Fibroblast of the conjunctiva (primary cell): ENCODE results near the gene SH3BP4.

ENCODE experiments used
- DNase-seq: peaks from one replicate; pipeline ENCODE4 v3.0.0-alpha.2; 2010; ENCODE audit warnings: low read depth

SH3BP4 gene

DNA sequence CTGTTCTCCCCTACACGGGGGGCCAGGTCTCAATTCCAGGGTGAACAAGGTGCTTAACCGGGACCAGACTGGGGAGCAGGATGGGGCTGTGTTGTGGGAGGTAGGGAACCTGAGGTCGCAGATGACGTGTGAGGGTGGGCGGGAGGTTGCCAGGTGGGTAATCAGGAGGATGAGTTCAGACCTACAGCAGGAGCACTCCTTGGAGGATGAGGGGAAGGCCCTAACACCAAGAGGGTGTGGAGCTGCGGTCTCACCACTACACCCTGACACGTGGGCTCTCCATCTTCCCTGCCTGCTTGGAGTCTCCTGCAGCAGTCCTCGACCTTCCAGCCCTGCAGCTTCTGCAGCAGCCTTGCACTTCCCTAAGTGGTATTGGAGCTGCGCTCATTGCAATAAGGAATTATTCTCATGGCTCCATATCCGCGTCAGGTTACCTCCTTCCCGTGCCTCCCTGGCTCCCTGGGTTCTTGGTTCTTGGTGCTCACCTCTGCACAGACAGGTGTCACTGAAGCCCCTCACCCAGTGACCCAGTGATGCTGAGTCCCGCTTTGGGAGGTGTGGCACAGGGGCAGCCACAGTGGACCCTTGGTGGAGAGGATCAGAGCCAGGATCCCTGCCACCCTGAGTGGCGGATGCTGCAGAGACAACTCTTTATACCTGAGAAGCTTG is 15.5 kb downstream of the SH3BP4 start:
- no peak for DNase-seq

DNA sequence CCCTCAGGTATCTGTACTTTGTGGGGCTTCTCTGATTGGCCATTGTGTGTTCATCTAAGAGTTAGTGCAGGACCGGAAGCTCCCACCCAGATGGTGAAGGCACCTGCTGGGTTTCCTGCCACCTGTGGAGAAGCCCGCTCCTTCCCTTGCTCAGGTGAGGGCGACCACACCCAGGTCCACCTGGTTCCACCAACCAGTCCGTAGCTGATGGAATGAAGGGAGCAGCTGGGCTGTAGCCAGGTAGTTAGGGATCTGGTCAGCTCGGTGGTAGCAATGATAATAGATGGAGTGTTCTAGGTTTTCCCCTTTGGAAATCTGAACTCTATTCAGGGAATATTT is 16.0 kb downstream of the SH3BP4 start:
- no peak for DNase-seq

DNA sequence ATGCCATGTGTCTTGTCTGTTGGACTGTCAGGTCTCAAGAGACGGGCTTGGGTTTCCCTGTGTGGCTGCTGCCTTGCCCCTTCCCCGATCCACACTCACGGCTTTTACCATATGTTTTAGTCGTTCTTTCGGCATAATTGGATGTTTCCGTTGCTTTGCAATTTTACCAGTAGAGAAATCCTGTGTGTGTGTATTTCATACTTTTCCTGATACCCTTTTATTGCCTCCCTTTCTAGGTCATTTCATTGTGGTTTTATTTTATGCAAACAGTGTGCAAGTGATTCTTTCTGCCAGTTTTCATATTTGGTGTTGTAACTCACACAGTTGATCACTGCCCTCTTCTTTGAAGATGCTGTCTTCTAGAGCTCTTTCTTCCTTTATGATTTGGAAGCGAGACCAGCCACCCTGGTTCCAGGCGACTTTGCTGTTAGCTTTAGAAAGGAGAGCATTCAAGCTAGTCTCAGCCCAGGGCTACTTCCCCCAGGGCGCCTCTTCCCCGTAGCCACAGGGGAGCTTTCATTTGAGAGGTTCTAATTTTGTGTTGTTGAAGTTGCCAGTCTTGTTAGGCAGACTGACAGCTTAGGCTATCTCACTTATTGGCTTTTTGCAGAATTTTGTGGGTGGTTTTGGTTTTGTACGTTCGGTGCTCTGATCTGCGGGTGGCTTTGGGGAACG is 17.0 kb downstream of the SH3BP4 start:
- DNase-seq: no peak

DNA sequence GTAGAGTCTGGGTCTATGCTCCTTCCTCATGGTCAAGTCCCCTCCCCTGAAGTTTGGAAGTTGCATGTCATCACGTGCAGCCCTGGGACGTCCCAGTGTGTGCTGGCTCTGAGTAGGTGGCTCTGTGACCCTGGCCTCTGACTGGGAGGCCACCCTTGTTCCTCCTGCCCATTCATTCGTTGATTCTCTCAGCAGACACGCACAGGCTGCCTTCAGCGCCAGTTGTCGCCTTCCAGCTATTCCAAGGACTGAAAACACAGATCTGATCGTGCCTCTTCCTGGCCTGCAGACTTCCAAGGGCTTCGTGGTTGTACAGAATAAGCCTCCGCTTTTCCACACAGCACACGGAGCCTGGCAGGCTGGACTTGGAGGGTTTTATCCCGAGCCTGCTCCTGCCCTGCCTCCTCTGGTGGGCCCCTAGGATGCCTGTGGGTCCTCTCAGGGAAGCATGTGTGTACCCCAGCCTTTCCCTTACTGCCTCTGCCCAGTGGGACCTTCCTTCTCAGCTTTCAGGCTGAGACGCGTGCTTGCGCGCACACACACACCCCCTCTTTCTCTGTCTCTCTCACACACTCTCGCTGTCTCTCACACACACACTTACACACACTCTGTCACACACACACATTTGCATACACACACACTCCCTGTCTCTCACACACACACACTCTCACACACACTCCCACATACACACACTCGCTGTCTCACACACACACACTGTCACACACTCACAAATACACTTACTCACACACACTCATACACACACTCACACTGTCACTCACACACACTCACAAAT is 17.7 kb downstream of the SH3BP4 start:
- DNase-seq: no peak

DNA sequence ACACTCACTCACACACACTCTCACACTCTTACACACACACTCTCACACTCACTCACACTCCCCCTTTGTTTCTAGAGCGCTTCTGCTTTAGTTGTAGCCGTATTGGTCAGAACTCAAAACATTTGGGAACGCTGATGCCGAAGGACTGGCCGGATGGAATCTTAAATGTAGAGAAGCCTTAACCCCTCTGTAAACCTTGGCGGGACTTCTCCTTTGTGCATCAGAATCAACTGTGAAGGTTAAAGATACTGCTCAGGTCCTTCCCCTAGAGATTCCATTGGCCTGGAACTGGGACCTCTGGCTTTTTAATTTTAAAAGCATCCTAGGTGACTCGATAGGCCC is 18.3 kb downstream of the SH3BP4 start:
- no peak for DNase-seq

DNA sequence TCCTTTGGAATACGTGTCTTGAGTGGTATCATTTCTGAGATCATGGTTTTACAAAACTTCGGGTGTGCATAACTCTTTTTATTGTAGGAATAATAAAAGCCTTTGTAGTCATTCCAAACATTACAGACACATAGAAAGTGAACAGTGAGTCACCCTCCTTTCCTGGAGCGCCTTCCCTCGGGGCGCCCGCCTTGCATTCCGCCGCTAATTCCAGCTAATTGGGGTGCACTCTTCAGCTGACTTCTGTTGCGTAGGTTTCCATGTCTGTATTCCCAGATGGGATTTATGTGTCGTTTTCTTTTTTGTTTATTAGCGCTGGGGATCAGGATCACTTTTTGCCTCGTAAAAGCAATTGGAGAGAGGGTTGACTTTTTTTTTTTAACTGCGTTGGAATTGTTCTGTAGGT is 18.7 kb downstream of the SH3BP4 start:
- DNase-seq: peak; percentile 40

DNA sequence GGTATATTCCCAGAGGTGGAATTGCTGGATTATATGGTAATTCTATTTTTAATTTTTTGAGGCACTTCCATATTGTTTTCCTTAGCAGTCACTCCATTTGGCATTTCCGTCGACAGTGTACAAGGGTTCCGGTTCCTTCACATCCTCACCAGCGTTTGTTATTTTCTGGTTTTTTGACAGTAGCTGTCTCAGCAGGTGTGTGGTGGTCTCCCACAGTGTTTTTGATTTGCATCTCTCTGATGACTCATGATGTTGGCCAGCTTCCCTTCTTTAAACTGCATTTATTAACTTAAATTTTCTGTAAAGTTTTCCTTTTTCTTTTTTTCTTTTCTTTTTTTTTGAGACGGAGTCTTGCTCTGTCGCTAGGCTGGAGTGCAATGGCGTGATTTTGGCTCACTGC is 19.7 kb downstream of the SH3BP4 start:
- no peak for DNase-seq

DNA sequence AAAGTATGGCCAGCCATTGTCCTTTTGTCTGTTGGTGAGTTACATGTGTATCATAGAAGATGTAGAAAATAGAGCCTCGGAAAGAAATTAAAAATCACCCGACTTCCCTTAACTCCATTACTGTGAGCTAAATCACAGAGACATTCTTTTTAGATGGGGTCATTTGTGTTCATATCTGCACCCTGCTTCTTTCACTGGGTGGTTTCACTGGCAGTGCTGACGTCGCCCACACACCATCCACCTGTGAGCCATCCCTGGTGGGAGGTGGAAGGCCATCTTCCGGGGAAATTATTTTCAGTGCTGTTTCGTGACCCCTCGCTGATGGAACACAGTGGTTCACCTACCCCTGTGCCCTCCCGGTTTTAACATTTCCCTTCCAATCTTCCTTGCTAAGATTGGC is 21.2 kb downstream of the SH3BP4 start:
- DNase-seq: no peak

DNA sequence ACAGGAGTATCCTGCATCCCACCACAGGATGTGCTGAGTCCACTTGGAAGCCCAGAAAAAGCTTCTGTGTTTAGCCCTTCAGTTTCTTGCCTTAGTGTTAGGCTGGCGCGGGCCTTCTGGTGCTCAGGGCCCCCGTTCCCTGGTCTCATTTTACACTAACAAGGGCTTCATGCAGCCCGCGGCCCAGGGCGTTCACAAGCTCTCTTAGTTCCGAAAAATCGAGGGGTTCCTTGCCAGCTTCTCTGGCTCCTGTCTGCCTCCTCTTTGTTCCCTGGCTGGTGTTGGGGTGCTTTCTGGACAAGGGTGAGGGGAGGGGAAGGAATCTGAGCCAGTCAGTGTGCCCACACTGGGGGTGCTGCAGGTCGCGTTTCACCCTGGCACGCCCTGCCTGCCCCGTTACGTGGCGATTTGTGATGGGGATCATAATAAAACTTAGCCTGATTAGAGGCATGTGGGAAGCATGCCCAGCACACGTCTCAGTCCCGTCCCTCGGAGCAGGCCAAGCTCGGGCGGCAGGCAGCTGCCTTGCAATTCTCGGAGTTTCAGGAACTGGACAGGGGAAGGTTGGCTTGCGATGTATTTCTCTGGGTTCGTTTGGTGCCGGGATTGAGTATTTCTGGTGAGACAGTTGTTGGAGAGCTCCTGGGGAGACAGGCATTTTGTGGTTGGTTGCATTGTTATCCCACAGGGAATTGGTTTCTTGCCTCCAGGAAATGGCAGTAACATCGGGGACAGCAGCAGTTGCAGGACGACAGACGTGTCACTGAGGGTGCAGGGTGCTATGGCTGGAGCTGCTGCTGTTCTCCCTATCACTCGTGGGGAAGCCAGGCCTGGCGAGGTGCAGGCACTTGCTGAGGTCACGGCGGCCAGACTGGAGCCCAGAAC is 22.9 kb downstream of the SH3BP4 start:
- DNase-seq: no peak

DNA sequence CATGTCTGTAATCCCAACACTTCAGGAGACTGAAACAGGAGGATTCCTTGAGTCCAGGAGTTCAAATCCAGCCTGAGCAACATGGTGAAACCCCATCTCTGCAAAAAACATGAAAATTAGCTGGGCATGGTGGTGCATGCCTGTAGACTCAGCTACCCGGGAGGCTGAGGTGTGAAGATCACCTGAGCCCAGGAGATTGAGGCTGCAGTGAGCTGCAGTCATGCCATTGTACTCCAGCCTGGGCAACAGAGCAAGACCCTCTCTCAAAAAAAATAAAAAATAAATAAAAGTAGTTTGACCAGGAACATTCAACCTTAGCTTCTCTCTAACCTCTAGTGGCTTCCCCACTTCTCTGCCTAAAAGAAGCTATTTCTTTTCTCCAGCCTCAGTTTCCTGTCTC is 23.8 kb downstream of the SH3BP4 start:
- DNase-seq: no peak

DNA sequence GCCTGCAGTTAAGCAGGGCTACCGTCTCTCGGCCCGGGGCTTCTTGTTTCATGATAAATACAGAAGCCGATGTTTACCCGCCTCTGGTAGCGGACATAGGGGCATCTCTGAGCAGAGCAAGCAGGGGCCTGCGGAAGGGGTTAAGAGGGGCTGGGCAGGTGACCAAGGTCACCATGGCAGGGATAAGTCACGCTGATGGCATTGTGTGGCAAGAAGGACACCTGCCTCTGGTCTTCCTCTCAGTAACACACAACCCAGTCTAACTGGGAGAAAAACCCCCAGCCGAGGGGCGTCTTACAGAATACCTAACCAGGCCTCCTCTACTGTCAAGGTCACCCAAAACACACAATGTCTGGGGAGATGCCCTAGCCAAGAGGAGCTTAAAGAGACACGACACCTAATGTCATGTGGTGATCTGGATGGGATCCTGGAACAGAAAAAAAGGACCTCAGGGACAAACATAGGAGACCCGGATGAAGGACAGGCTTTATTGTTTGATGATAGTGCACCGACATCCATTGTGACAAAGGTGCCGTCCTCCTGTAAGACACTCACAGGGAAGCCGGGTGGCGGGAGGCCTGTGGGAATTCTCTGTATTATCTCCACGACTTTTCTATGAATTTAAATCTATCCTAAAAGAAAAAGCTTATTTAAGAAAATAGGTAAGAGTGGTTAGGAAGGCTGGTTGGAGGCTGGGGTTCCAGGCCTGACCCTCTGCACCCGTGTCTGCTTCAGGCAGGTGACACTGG is 24.8 kb downstream of the SH3BP4 start:
- DNase-seq: no peak

DNA sequence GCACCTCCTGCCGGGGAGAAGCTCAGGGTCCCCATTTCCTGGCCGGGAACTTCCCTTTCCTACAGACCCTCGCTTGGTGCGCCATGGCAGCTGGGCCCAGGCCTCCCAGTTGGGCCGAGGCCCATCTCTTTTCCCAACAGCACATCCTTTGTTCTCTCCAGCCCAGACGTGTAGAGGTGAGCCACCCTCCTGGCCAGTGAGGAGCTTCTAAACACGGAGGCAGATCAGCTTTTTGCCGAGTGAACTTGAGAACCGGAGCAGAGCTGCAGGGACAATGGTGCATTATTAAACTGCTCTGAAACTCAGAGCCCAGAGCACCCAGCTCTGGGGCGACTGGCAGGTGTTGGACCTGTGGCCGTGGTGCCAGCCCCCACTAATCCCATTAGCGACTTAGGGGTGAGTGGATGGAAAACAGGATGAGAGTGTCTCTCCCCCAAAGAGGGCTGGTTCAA is 25.4 kb downstream of the SH3BP4 start:
- no peak for DNase-seq

DNA sequence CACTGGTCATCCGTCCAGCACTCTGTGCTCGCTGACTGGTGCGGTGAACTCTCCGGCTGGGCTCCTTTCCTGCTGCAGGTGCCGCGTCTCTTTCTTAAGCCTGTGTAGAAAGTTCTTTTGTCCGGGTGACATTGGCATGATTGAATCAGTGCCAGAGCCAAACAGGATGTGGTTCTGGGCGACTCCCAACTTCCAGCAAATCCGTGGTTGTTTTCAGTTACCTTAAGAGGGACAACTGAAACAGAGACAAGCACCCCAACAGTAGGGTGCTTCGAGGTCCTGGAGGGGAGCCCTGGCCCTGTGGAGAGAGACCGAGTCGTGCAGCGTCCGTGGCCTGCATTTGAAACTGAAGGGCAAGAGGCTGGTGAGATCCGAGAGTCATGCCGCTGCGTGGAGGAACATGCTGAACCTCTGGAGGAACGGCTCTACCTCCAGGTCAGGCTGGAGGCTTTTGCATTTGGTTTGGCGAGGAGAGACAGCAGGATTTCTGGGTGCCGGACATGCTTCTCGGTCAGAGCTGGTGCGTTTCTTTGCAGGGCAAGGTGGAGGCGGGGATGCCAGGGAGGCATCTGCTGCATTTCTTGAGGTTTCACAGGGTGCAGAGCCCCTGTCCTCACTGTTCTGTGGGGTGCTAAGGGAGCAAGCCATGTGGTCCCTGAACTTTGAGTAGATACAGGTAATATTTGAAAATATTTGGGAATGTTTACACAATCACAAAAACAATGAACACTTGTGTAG is 26.8 kb downstream of the SH3BP4 start:
- no peak for DNase-seq

DNA sequence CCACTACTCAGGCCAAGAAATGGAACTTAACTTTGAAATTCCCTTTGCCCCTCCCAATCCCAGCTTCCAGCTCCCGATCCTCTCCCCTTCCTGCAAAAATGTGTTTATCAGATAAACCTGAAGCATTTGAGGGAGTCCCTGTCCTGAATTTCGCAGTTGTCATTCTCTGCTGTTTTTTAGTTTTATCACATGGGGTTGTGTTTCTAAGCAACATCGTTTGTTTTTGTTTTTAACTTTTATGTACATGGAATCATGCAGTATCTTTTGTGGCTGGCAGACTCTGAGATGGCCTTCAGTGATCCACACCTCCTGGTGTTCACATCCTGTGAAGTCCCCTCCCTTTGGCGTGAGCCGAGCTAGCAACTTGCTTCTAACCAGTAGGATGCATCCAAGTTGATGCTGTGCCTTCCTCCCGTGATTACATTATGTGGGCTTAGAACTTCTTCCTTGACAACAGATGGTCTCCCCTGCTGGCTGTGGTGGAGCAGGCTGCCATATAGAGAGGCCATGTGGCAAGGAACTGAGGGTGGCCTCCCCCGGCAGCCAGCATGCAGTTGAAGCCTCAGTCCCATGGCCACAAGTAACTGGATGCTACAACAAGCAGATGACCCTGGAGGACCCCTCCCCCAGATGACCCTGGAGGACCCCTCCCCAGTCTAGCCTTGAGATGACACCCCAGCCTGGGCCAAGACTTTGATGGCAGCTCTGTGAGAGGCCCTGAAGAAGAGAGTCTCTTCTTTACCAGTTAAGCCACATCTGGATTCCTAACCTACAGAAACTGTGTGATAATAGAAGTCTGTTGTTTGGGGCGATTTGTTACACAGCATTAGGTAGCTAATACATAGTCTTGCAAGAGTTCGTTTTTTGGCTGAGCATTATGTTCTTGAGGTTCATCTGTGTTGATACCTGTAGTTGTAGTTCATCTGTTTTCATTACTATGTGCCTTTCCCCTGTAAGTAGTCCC is 27.7 kb downstream of the SH3BP4 start:
- no peak for DNase-seq

DNA sequence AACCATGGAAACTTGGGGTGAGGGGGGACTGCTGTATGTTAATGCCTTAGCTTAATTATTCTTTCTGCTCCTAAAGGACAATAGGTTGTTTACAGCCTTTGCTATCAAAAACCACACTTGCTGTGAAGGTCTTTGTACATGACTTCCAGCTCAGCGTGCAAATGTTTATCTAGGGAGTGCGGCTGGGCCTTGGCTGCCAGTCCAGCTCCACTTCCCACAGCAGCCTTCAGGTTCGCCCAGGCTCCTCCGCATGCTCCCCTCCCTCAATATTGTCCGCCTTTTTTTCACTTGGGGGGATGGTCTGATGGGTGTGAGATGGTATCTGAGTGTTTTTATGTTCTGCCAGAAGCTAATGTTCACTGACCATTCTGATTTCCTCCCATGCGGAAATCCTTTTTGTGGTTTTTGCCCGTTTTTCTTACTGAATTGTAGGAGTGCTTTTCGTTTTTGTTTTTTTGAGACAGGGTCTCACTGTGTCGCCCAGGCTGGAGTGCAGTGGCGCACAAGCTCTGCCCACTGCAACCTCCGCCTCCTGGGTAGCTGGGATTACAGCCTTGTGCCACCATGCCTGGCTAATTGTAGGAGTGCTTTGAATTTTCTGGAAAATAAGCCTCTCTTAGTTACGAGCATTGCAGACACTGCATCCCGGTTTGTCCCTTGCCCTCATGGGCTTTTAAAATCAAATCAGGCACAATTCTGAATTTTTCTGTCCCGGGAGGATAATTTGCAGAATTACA is 28.8 kb downstream of the SH3BP4 start:
- no peak for DNase-seq

DNA sequence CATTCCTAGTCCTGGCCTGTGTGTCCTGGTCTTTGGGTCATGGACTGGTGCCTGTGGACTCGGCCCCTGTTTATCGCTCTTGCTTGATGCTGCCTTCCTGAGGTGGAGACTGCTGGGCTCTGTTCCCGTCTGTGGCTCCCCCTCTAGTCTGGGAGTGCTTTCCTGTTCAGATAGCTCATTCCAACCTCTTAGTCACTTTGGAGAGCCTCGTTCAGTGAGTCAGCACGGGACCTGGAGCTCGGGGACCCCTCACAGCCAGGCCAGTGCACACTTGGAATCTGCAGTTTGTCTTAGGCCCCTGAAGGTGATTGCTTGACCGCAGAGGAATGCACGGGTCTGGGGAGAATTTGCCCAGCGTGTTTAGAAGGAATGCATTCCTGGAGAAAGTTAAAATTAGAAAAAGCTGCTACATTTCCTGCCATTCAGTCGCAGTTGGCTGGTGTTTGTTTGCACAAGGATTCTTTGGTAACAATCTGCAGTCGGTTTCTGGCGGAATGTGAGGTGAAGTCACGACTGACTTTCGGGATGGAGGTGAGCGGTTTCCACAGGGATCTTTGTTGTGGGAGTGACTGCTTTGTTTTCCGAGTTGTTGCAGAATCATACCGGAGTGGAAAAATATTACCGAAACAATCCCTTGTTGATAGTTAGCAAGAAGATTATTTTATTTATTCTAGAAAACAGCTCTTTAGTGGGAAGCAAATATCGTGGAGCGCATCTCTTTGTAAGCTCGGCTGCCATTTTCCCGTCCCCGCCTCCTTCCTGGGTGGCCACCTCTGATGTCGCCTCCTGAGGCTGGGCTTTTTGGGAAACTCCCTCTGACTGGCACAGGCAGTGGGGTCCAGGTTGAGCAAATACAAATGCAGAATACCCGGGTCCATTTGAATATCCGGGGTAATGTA is 29.6 kb downstream of the SH3BP4 start:
- DNase-seq: peak; percentile 89

DNA sequence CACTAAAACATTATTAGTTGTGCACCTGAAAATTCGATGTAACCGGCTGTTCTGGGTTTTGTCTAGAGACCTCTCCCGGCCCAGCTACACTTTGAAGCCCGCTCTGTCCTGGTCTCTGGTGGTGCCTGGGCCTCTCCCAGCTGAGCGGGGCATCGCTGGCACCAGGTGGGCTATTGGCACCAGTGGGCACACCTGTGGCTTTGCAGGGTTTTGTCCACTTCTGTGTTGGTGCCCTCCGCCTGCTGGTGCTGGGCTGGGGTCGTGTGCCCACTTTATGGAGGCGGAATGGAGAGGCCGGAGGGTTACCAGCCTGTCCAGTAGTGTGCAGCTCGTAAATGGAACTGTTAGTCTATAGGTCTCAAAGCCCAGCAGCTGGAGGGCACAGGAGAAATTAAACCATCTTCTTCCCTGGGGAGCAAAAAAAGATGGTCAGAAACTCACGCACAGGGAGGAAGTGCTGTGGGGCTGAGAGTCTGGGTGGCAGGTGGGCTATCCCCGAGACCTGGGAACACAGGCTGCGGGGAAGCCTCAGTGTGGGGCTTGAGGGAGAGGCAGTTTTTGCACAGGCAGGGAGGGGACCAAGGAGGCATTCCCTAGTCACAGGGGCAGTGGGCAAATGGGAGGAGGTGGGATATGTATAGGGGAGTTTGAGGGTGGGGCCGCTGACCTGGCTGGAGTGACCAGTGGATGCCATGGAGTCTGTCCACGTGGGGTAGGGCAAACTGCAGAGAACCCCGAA is 30.4 kb downstream of the SH3BP4 start:
- DNase-seq: no peak
